H1 (cell line): ENCODE data around the gene GABRD. TPM values are rescaled to one million over a fixed set of nuclear protein-coding genes. Genes with fewer than 3 reads are reported as not detected.

Experiments
- ASH2L ChIP-seq: fragments of 200-600, 300-600 bp; sonication (generic); IDR thresholded peaks from one replicate; pipeline ENCODE4 v1.7.1; 2017; ENCODE audit warnings: low read length
- CTBP2 ChIP-seq: IDR thresholded peaks from 2 replicates; pipeline ENCODE4 v1.7.0; 2011; ENCODE audit warnings: borderline replicate concordance, mild to moderate bottlenecking, moderate library complexity, mixed read lengths, low read length; ENCODE audit not compliant: insufficient read depth, insufficient read length
- RXRA ChIP-seq: IDR thresholded peaks from 2 replicates; pipeline ENCODE4 v1.6.1; 2011; ENCODE audit warnings: low read depth, mild to moderate bottlenecking, low read length, moderate library complexity; ENCODE audit not compliant: insufficient read depth
- polyA plus RNA-seq, 7 experiments: library from polyadenylated mRNA; depleted of rRNA in 3 of 7; stranded (reverse) in 5 of 7; unstranded in 2 of 7; fragments of >200 nt in 5 of 7; fragments of 200-250 nt in 2 of 7; gene quantifications; 1 replicate in 5 of 7; 2 replicates in 1 of 7; 4 replicates in 1 of 7; pipeline versions ENCODE4 v1.2.1 to v1.2.3, GENCODE V29; 2011 to 2013; ENCODE audit warnings: missing spikeins in 2 of 7, mixed read lengths in 2 of 7
- total RNA-seq: library from RNA; stranded (reverse); fragmentation: NEBNext Ultra II Directional; extraction: Animal tissue kit (Norgen Biotek cat#: 25700); gene quantifications from 2 replicates; pipeline ENCODE4 v1.2.1, GENCODE V29; 2021

The GABRD gene
- total and polyA plus RNA-seq, 2 of the 8 experiments (the other 6 are each of a cell fraction or from before 2014, with no cell fraction given): 1.8 to 3.0 TPM

GRCh38 chr1:1988061-1988945, 30.8 kb upstream of the GABRD start (continued):
- TF ChIP-seq RXRA (no peak), ASH2L (no peak), CTBP2 (no peak)
